NCI-H128 (cell line): ENCODE results near the gene ZNF587.
"Not testable (repeated sequence)": the region's sequence is repeated elsewhere in the genome, so short reads cannot be mapped to it uniquely, and the experiment has no call there.

Experiments used
- DNase-seq: peaks from one replicate; lab custom pipeline; 2025; ENCODE audit not compliant: unreplicated experiment; lab: John Stamatoyannopoulos, UW

Gene ZNF587

GRCh38 chr19:57821501-57821900 is 28.2 kb upstream of the ZNF587 start:
- DNase-seq: not testable (repeated sequence)

- DNase-seq: not testable (repeated sequence)
Measured at GRCh38 chr19:57823155-57823554, 26.5 kb upstream of the ZNF587 start.

GRCh38 chr19:57823608-57824007 is 26.1 kb upstream of the ZNF587 start:
- not testable (repeated sequence) for DNase-seq

GRCh38 chr19:57825511-57825910 is 24.1 kb upstream of the ZNF587 start:
- no peak for DNase-seq

- DNase-seq: no peak
Measured at GRCh38 chr19:57829316-57829715, 20.3 kb upstream of the ZNF587 start.

GRCh38 chr19:57830071-57830602 is 19.5 kb upstream of the ZNF587 start, which contains the start of gene ZNF587B:
ZNF587B (plus strand) TSS chr19:57830299; CDS start chr19:57830529, 230 bp downstream.
- no peak for DNase-seq

GRCh38 chr19:57836991-57837390 is 12.7 kb upstream of the ZNF587 start:
- not testable (repeated sequence) for DNase-seq

GRCh38 chr19:57838622-57839191 is 11.0 kb upstream of the ZNF587 start:
- not testable (repeated sequence) for DNase-seq

GRCh38 chr19:57841122-57841763 is 8.4 kb upstream of the ZNF587 start:
- no peak for DNase-seq

GRCh38 chr19:57847164-57847563 is 2.5 kb upstream of the ZNF587 start:
- DNase-seq: not testable (repeated sequence)

GRCh38 chr19:57849162-57849665 is 445 bp upstream of the ZNF587 start:
- DNase-seq: not testable (repeated sequence)

GRCh38 chr19:57850553-57851017 is 926 bp downstream of the ZNF587 start:
- no peak for DNase-seq

GRCh38 chr19:57851812-57852603 is 2.3 kb downstream of the ZNF587 start:
- not testable (repeated sequence) for DNase-seq

GRCh38 chr19:57854117-57854516 is 4.5 kb downstream of the ZNF587 start:
- DNase-seq: not testable (repeated sequence)

GRCh38 chr19:57862351-57862750 is 12.7 kb downstream of the ZNF587 start:
- not testable (repeated sequence) for DNase-seq

- no peak for DNase-seq
Measured at GRCh38 chr19:57867868-57868492, 18.3 kb downstream of the ZNF587 start.

- not testable (repeated sequence) for DNase-seq
Measured at GRCh38 chr19:57869655-57870054, 20.0 kb downstream of the ZNF587 start.

- DNase-seq: no peak
Measured at GRCh38 chr19:57870225-57870624, 20.6 kb downstream of the ZNF587 start.

- DNase-seq: no peak
Measured at GRCh38 chr19:57872450-57872849, 22.8 kb downstream of the ZNF587 start.

GRCh38 chr19:57873883-57874799 is 24.5 kb downstream of the ZNF587 start:
- not testable (repeated sequence) for DNase-seq
